Skeletal muscle tissue (tissue), 4 donors: ENCODE results near the gene CNTNAP3. TPM values are rescaled to one million over a fixed set of nuclear protein-coding genes. Genes with fewer than 3 reads are reported as not detected.
"Not testable (repeated sequence)": the region's sequence is repeated elsewhere in the genome, so short reads cannot be mapped to it uniquely, and the experiment has no call there.

Experiments
- H3K27ac ChIP-seq: one replicate; pipeline ENCODE4 v1.7.0; 2013; ENCODE audit warnings: mild to moderate bottlenecking, low read depth, low read length, inconsistent platforms
- H3K27me3 ChIP-seq, 3 donors: one replicate each; pipeline ENCODE4 v1.7.0; 2013; ENCODE audit warnings: low read length in 3 of 3; ENCODE audit not compliant: control insufficient read depth in 3 of 3, insufficient read depth in 3 of 3
- H3K36me3 ChIP-seq, 3 donors: one replicate each; pipeline ENCODE4 v1.7.0; 2013; ENCODE audit warnings: low read length in 3 of 3; ENCODE audit not compliant: control insufficient read depth in 3 of 3, insufficient read depth in 3 of 3
- H3K4me1 ChIP-seq, 3 donors: one replicate each; pipeline ENCODE4 v1.7.0; 2013; ENCODE audit warnings: low read length in 3 of 3, mild to moderate bottlenecking in 3 of 3; ENCODE audit not compliant: control insufficient read depth in 3 of 3, insufficient read depth in 3 of 3
- H3K4me3 ChIP-seq, 3 donors: one replicate each; pipeline ENCODE4 v1.7.0; 2013; ENCODE audit warnings: low read length in 3 of 3
- H3K9ac ChIP-seq, 3 donors: one replicate each; pipeline ENCODE4 v1.7.0; 2013; ENCODE audit warnings: low read length in 3 of 3, mild to moderate bottlenecking in 3 of 3, moderate library complexity in 2 of 3, low read depth in 1 of 3
- H3K9me3 ChIP-seq, 3 donors: one replicate each; pipeline ENCODE4 v1.7.0; 2013; ENCODE audit warnings: low read length in 3 of 3; ENCODE audit not compliant: control insufficient read depth in 3 of 3
- total RNA-seq: library from RNA; depleted of rRNA; stranded (reverse); fragments of >200 nt; gene quantifications from one replicate; pipeline ENCODE4 v1.2.3, GENCODE V29; 2014
- donor health status: Osteomylitis.

The CNTNAP3 gene
- total RNA-seq = 4.2 TPM

- not testable (repeated sequence) for H3K9me3 ChIP-seq, H3K4me3 ChIP-seq, H3K4me1 ChIP-seq, H3K27me3 ChIP-seq, H3K36me3 ChIP-seq, H3K27ac ChIP-seq, H3K9ac ChIP-seq
Measured at GRCh38 chr9:39287980-39288379, at the start of gene CNTNAP3. Gene CNTNAP3 (minus strand): TSS chr9:39288167. CDS start chr9:39288064, 103 bp downstream.

DNA sequence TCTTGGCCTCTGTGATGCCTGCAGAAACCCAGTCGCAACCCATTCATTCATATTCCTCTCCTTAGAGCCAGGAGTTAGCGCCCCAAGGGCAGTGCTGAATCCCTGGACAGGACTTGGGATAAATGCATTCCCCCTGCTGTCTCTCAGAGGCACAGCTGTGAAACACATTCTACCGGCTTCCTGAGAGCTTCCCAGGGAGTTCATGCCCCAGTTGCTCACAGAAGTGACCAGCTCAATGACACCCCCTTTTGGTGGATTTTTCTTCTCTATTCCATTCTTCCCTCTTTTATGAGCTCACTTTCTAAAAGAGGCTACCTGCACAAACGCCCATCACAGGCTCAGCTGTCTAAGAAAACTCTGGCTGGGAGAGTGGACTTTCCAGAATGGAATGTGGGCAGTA, 8.0 kb downstream of the CNTNAP3 start:
- not testable (repeated sequence) for H3K4me3 ChIP-seq

GRCh38 chr9:39242513-39242912, 45.5 kb downstream of the CNTNAP3 start:
- not testable (repeated sequence) for H3K4me1 ChIP-seq, H3K36me3 ChIP-seq, H3K27me3 ChIP-seq, H3K9me3 ChIP-seq, H3K4me3 ChIP-seq, H3K27ac ChIP-seq, H3K9ac ChIP-seq

More for the DNA sequence above, 8.0 kb downstream of the CNTNAP3 start:
- H3K9ac ChIP-seq, H3K4me1 ChIP-seq, H3K36me3 ChIP-seq, H3K27me3 ChIP-seq, H3K9me3 ChIP-seq, H3K27ac ChIP-seq: not testable (repeated sequence)

DNA sequence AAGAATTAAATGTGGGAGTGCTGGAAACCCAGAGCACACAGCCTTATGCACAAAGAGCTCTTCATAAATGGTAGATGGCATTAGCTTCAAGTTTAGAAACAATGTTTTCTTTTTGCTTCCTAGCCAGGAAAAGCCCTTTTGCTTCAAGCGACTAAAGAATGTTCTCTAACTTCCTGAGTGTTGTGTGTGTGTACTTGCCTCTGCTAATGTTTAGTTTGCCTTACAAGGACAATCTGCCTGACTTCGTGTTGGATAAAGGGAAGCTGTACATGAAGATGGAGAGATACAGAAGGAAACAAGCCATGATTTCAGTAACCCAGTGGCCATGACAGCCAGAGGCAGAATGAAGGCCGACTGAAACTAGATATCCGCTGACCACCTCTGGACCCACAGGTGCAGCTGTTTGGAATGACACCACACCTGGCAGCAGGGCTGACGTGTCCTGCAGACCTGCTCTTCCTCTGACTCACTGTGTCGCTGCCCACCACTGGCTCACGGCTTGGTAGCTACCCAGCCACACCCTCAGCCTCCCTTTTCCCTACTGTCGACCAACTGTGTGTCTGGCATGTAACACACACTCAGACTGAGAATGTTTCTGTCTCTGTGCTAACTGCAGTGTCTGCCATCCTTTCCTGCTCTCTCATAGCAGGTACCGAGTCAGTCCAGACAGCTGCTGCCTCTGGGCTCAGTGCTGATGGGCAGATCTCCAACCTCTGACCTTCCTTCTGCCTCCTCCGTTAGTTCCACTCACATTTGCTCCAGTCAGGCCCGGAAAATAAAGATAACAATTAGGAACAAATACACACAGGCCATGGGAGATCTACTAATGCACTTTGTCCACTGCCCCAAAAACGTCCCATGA, 55.6 kb downstream of the CNTNAP3 start:
- H3K9me3 ChIP-seq, H3K27ac ChIP-seq, H3K9ac ChIP-seq, H3K27me3 ChIP-seq, H3K4me1 ChIP-seq, H3K4me3 ChIP-seq, H3K36me3 ChIP-seq: not testable (repeated sequence)

DNA sequence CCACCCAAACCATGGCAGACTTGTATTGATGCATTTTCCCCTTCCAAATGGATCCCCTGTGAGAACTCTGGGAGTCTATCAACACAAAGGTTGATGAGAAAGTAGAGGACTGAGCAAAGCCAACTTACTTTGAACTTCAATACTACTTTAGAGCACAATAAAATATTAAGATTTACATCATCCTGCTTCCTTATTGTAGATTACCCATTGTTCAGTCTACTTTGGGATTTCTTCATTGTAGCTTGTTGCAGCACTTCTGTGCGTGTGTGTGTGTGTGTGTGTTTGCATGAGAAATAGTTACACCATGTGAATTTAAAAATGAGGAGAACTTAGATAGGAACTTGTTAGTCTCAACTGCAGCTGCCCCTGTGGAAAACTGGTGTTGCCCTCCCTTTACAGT, 72.0 kb downstream of the CNTNAP3 start:
- not testable (repeated sequence) for H3K4me3 ChIP-seq, H3K9ac ChIP-seq, H3K27ac ChIP-seq, H3K27me3 ChIP-seq, H3K9me3 ChIP-seq, H3K36me3 ChIP-seq, H3K4me1 ChIP-seq

DNA sequence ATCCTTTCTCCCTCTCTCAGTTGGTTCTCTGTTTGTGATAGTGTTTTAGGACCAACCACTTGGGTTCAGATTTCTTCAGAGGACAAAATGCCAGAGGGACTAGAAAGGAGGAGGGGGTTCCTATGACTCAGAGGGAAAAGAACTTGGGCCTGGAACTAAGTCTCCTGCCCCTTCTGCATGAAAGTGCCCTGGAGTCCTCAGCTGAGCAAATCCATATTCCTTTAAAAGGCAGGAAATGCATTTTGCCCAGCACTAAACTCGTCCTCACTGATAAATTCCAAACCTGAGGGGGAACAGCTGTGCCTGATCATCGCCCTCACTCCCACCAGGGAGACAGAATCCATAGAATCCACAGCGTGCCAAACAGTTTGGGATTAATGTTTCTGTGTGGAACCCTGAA, 78.2 kb downstream of the CNTNAP3 start:
- H3K27ac ChIP-seq, H3K27me3 ChIP-seq, H3K36me3 ChIP-seq, H3K9me3 ChIP-seq, H3K9ac ChIP-seq, H3K4me3 ChIP-seq, H3K4me1 ChIP-seq: not testable (repeated sequence)

GRCh38 chr9:39206643-39207042, 81.3 kb downstream of the CNTNAP3 start:
- not testable (repeated sequence) for H3K36me3 ChIP-seq, H3K4me1 ChIP-seq, H3K9ac ChIP-seq, H3K9me3 ChIP-seq, H3K27ac ChIP-seq, H3K4me3 ChIP-seq, H3K27me3 ChIP-seq

DNA sequence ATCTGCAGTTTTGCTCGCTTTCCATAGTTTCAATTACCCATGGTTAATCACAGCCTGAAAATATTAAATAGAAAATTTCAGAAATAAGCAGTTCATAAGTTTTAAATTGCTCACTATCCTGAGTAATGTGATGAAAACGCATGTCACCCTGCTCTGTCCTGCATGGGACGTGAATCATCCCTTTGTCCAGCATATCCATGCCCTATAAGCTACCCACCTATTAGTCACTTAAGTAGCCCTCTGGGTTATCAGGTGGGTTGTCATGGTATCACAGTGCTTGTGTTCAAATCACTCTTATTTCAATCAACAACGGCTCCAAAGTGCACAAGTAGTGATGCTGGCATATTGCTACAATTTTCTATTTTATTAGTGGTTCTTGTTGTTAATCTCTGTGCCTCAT, 82.1 kb downstream of the CNTNAP3 start:
- not testable (repeated sequence) for H3K4me3 ChIP-seq, H3K4me1 ChIP-seq, H3K27me3 ChIP-seq, H3K9ac ChIP-seq, H3K27ac ChIP-seq, H3K36me3 ChIP-seq, H3K9me3 ChIP-seq

DNA sequence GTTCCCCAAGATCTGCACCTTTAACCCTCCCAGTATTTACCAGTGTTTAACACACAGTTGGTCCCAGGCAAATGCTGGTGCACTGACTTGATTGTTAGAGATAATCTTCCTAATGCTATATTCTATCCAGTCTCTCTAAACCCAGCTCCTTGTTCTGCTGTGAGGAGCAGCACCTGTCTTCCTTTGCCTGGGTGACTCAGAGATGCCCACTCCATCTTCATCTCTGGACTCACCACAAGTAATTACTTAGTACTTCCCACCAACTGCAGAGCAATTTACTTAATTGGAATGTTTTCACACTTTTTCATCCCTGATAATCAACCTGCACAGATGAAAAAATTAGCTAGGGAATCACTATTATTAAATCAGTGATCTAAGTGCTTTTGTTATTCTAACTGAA, 87.6 kb downstream of the CNTNAP3 start:
- not testable (repeated sequence) for H3K4me1 ChIP-seq, H3K4me3 ChIP-seq, H3K27ac ChIP-seq, H3K36me3 ChIP-seq, H3K27me3 ChIP-seq, H3K9ac ChIP-seq, H3K9me3 ChIP-seq

DNA sequence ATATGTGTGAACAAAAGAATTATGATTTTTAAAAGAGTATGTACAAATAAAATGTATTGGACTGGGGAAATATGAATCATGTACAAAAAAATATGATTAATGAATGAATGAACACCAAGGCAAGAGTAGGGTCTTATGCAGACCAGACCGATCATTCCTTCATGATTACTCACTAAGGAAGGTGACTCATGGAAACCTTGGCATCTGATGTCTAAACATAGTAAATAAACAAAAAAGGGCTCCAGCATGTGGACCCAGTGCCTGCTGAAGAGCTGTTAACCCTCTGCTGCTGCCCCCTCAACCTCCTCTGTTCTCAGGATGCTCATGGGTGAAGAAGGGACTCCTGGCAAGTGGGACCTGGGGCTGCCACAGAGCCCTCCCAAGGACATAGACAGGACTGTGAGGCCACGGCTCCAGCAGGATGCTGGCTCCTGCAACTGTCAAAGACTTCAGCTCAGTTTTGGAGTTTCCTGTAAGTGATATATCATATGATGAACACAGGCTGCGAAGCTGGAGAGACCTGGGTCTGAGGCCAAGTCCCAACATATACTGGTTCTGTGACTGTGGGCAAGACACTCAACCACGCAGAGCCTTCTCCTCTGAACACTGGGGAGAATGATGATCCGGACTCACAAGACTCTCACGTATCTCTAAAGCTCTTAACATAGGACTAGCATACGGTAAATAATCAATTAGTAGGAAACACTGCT, 89.8 kb downstream of the CNTNAP3 start:
- not testable (repeated sequence) for H3K9me3 ChIP-seq, H3K4me1 ChIP-seq, H3K27me3 ChIP-seq, H3K27ac ChIP-seq, H3K36me3 ChIP-seq, H3K4me3 ChIP-seq, H3K9ac ChIP-seq
